GM10248 (cell line): ENCODE measurements around the gene TMEM167A.

Source experiments
- CTCF ChIA-PET: fragments of 300-600 bp; sonication (Branson Sonifier 250); formaldehyde crosslinking; extraction: SDS; loops from one replicate; lab custom pipeline; 2021; ENCODE audit warnings: antibody characterized with exemption; lab: Yijun Ruan, JAX
- POLR2A ChIA-PET: fragments of 350-650 bp; sonication (Branson Sonifier 250); formaldehyde crosslinking; extraction: SDS; loops from one replicate; lab custom pipeline; 2020; ENCODE audit warnings: antibody characterized with exemption; lab: Yijun Ruan, JAX
- DNase-seq: peaks from one replicate; pipeline ENCODE4 v3.0.0; 2012; ENCODE audit errors: extremely low spot score
- CTCF ChIP-seq: IDR thresholded peaks from 2 replicates; pipeline ENCODE4 v1.5.1; 2012; ENCODE audit warnings: mild to moderate bottlenecking, low read depth; ENCODE audit errors: extremely low read depth, missing control alignments, control extremely low read depth

Gene TMEM167A

GRCh38 chr5:83006683-83007283 is 70.4 kb downstream of the TMEM167A start:
- ChIA-PET POLR2A (no interaction called here), CTCF (interaction anchor here (1.6 to 2.0 kb wide), 2 partner anchors 11 to 14 kb away, joined by 3 to 8 read pairs; no protein-coding TSS in a partner anchor)
- DNase-seq: no peak
- TF ChIP-seq CTCF: no peak

- no peak for DNase-seq
- POLR2A ChIA-PET: no interaction called here
- CTCF ChIA-PET: interaction anchor here (1.3 to 1.4 kb wide), 2 partner anchors 10 to 11 kb away, joined by 3 to 5 read pairs; no protein-coding TSS in a partner anchor
- TF ChIP-seq CTCF: no peak
Measured at GRCh38 chr5:83003791-83004190, 73.4 kb downstream of the TMEM167A start.
